Ramos (cell line): ENCODE data around the gene NHLRC4.

Experiments
- in situ Hi-C: fragments of 300-500 bp; cut with MboI; formaldehyde crosslinking; loops from one replicate; pipeline ENCODE4 v1.14.3; 2022; ENCODE audit warnings: low sequenced_read_pairs; ENCODE audit not compliant: unreplicated experiment

The NHLRC4 gene

DNA sequence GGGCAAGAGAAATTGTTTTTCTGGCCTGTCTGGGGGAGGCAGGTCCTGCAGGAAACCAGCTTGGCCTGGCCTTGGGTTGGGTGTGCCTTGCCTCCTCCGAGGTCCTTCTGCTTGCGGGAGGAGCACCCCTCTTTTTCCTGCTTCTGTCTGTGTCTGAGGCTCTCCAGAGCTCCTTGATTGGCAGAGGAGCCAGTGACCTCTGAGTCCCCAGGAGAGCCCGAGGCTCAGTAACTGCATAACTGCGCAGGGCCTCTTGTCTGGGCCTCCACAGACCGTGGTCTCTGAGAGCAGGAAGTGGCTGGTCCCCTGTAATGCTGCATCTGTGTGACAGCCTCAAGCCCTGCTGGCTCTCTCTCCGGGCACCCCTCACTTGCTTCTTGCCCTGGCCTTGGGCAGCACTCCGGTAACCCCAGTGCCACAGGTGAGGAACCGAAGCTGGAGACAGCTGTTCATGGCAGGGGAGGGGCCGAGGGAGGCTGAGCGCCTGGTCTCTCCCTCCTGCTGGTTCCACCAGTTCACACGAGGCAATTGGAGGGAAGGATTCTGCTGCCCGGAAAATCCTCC lies 37.7 kb upstream of the NHLRC4 start:
- in situ Hi-C loops = no loop called here

DNA sequence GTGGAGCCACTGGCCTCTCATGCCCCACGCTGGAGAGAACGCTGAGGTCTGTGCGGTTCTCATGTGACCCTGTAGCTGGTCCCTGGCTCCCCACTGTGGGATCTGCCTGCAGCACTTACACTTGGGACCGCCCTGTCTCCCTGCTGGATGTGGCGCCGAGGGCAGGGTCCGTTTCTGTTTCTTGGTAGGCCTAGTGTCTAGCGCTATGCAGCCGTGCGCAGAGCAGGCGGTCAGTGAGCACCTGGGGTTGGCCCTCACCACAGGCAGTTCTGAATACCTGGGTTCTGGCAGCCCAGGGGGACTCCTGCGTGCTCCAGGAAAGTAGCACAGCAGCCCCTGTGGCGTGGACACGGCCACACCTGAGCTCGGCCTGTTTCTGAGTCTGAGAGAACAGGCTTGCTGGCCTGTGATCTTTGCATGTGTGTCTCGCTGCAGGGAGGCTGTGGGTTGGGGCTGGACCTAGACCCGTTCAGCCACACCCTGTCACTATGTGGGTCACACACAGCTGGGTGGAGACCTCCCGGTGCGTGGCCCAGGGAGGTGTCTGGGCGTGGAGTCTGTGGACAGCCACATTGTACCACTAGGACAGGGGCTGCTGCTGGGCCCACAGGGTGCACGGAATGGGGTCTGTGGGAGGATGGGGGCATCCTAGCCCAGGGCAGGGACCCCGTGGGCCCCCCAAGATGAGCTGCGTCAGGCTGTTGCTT lies 36.5 kb upstream of the NHLRC4 start:
- in situ Hi-C loops = no loop called here

DNA sequence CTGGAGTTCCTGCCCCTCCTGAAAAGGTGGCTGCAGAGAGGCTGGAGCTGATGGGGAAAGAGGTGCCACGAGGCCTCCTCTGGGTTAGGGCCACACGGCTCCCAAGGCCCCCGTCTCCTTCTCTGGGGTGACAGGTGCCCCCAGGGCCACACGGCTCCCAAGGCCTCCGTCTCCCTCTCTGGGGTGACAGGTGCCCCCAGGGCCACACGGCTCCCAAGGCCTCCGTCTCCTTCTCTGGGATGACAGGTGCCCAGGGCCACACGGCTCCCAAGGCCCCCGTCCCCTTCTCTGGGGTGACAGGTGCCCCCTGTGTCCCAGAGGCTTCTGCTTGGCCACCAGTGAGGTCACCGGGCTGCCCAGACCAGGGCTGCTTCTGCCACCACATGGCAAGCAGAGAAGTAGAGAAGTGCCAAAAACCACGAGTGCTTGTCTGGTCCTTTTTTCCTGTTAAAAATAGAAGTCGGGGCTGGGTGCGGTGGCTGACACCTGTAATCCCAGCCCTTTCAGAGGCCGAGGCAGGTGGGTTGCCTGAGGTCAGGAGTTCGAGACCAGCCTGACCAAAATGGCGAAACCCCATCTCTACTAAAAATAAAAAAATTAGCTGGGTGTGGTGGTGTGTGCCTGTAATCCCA lies 35.2 kb upstream of the NHLRC4 start:
- in situ Hi-C loops = no loop called here

DNA sequence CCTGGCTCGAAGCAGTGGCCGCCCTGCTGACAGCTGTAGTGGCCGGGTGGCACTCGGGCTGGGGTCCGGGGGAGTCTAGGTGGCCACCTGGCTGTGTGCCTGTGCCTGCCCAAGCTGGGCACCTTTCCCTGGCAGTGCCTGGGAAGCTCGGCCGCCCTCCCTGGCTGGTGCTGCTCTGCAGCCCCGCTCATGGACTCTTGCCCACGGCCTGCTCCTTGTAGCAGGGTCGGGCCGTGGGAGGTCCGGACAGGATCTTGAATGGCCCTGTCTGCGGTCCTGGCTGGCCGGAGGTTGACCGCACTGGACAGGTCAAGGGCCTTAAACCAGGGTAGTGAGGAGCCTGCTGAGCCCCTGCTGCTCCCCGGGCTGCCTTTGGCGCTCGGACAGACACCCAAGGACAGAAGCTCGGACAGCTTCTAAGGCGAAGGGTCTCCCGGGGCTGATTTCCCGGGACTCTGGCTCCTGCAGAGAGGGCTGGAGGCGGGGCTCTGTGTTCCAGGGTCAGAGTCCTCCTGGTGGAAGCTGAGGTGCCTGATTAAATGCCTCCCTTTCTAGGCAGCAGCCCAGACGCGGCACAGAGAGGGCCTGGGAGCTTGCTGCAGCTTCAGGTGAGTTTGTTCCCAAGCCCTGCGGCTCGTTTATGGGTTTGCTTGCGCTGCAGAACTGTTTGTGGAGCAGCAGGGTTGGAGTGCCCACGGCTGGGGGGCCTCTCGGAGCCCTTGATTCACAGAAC lies 33.2 kb upstream of the NHLRC4 start:
- in situ Hi-C loops = no loop called here

DNA sequence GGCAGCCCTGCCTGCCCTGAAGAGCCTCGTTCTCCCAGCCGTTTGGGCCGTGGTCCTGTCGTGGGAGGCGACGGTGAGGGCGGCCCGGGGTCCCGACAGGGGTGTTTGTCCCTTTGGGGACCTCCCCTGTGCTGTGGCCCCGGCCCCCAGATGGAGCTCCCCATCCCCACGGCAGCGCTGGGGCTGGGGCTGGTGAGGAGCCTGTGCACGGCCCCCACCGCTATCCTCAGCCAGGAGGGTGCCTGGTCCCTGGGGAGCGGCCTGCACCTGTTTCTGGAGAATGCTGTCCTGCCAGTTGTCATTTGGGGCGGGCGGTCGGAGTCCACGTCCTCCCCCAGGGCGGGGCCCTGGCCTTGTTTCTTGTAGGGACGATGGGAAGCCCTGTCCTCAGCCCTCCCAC lies 32.7 kb upstream of the NHLRC4 start:
- in situ Hi-C loops = no loop called here

DNA sequence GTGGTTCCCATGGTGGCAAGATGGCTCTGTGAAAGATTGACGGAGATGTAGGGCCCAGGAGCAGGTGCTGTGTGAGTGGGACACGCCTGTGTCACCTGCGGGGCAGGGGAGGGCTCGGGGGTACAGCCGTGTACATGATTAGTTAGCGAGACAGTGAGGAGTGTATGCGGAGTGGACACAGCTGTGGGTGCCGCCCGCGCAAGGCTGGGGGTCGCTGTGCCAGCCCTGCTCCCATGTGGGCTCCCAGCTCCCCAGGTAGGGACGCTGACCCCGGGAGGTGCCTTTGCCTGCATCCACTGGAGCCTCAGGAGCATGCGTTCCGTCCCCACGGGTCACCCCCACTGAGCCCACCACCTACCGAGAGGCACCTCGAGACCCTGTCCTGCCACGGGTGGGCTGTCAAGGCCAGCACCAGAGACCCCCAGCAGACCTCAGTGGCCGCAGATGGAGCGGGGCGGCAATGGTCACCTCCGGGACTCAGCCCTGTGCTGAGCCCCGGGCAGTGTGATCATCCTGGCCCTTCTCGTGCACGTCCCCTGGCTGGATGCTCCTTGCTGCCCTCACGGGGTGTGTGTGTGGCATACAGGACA lies 31.9 kb upstream of the NHLRC4 start:
- in situ Hi-C loops = no loop called here

DNA sequence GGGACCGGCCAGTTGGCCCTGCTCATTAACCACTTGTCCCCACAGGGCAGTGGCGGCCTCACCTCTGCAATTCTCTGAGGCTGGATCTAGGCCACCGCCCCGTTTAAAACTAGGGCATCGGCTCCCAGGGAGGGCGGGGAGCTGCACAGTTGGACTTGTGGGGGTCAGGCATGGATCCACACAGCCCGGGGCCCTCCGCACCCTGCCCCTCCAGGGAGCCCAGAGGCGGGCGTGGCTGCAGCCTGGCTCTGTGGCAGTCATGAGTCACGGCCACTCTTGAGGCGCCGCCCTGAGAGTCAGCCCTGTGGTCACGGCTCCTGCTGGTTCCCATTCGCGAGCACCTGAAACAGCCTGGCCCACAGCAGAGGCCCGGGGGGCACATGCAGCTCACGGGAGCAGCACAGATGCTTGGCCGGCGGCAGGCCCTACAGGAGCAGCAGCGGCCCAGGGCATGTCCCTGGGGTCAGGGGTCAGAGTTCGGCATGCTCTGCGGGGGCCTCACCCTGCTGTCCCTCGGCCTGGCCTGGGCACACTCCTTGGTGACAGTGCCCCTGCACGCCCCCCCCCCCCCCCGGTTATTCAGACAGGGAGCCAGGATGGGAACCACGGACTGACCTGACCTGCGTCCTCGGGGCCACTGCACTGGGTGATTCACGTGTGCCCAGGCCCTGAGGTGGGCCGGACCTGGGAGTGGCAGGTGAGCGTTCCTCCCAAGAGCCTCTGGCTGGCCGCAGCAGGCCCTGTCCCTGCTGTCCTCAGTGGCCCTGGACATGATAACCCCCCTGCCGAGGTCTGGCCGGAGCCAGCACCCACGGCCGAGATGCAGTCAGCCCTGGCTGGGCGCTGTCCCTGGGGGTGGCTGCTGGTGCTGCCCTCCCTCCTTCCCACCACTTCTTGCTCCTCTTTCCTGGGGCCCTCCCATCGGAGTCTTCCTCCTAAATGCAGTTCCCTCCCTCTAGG lies 31.1 kb upstream of the NHLRC4 start:
- in situ Hi-C loops = no loop called here

DNA sequence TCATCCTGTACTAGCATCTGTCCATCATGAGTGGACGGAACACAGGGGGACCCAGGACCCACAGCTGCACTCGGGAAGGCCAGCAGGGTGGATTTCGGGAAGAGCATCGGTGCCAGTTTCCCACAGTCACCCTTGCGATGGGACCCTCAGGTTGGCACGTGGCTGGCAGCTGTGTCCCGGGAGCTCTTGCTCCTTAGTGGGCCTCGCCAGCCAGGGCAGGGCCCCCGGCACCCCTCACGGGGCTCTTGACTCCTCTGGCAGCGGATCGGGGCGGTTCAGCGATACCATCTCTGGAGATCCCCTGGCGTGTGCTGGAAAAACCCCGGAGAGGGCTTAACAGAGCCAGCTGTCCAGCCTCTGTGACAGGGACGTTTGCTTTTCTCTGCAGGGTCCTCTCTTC lies 30.1 kb upstream of the NHLRC4 start:
- in situ Hi-C loops = no loop called here

DNA sequence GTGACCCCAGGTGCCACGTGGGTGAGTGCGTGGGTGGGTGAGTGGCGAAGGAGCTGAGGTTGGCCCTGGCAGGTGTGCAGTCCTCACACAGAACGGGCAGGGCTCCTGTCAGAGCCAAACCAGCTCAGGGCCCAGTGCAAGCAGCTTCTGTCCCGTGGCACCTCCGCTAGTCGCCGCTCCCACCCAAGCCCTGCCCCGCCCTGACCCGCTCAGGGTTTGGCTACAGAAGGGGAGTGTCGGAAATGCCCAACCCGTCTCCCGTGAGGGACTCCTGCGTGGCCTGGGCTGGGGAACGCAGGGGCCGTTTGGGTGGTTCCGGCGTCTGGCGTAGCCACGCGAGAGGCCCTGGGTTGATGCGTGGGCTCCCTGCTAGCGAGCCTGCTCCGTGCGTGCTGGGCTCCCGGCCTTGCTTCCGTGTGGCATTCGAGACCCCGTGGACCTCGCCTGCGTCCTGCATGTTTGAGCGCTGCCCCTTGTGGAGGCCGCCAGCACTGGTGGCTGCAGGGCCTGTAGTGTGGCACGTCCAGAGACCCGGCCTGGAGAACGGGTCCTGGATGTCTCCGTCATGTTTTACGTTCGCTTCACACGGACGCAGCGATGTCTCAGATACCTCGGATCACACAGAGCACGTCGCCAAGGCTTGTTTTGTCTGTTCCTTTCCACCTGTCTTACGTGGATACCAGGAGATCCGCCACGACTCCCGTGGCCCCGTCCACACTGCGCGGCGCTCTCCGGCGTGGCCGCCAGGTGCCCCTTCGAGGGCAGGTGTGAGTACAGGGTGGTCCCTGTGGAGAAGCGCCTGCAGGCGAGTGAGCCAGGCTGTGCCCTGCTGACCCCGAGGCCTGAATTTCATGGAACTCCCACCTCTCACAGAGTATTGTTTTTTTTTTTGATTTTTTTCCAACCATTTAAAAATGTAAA lies 29.1 kb upstream of the NHLRC4 start:
- in situ Hi-C loops = no loop called here

DNA sequence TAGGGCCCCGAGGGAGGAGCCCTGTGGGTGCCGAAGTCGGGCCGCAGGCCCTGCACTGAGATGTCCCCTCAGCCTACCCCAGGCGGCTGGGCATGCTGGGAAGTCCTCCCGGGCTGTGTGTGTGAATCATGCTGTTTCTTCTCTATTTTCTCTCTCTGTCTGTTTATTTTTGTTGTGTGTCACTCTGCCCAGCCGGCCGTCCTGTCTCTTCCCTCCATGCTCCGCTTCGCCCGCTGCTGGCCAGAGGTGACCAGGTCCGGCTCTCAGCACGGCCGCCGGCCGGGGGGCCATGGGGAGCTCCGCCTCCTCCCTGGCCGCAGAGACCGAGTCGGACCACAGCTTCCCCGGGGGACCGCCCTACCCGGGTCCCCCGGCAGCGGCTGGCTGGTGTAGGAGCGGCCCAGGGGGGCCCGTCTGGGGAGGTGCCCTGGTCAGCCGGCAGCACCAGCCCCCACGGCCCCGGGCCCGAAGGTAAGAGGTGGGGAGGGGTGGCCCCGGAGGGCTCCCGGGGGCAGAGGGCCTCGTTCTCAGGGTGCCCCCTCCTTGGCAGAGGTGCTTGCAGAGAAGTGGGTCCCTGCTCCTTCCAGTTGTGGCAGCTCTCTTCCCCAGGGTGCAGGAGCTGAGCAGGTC lies 26.8 kb upstream of the NHLRC4 start:
- in situ Hi-C loops = no loop called here

DNA sequence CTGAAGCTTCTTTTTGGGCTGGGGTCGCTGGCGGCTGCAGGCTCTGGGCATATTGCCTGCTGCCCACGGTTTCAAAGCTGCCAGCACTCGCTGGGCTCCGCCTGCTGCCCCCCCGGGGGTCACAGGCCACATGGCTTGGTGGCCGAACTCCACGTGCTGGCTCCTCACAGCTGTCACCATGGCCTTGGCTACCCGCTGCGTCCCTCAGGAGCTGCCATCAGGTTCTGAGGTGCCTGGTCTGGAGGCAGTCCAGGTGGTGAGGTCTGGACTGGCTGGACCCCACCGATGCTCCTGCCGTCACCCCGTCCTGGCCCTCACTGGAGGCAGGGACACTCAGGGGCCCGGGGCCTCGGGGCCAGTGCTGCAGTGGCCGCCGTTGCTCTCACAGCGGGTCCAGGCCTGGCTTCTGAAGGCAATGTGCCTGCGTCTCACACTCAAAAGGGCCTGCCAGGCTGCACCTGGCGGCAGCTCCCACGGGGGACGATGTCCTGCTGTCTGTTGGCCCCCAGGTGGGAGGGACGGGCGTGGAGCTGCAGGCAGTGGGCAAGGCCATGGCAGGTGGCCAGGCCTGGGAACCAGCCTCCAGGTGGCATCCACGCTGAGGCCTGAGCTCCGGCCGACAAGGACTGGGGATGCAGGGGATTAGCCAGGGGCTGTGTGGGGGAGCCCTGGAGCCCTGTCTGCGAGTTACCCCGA lies 26.0 kb upstream of the NHLRC4 start:
- in situ Hi-C loops = no loop called here

DNA sequence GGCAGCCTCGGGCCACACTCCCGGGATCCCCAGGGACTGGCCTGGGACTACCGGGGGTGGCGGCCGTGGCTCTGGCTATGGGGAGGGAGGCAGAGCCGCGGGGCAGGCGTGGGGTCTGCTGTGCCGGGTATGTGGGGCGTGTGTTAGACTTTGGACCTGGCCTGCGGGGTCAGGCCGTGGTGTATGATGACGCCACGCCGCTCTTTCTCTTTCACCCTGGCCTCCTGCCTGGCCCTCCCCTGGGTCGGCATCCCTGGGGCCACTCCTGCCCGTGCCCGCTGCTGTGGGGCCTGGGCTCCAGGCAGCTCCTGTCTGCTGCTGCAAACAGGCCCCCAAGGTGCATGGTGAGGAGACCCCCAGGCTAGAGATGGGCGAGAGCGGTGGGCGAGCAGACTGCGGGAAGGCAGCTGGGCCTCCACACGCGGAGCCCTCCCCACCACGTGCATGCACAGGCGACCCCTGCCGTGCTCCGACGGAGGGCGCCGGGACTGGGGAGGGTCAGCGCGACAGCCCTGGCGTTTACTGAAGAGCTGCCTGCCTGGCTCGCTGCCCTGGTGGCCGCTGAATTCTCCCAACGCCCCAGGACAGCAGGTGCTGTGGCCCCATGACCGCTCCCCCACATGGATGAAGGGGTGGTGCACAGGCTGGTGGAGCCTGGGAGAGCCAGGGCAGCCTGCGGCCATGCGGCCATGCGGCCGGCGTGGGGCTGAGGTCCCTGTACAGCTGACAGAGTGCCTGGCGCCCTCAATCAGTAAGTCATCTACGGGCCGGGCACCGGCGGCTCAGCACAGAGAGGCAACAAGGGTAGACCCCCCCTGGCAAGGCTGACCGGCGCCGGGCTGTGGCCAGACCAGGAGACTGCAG lies 23.3 kb upstream of the NHLRC4 start:
- in situ Hi-C loops = no loop called here

DNA sequence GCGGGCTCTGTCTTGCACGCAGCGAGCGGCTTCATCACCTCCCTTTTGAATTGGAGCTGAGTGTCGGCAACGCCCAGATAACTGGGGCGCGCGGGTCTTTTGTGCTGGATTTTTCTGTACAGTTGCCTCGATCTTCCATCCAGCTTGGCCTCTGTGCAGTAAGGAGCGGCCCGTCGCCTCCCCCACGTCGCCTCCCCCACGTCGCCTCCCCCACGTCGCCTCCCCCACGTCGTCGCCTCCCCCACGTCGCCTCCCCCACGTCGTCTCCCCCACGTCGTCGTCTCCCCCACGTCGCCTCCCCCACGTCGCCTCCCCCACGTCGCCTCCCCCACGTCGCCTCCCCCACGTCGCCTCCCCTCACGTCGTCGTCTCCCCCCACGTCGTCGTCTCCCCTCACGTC lies 22.3 kb upstream of the NHLRC4 start:
- in situ Hi-C loops = no loop called here

DNA sequence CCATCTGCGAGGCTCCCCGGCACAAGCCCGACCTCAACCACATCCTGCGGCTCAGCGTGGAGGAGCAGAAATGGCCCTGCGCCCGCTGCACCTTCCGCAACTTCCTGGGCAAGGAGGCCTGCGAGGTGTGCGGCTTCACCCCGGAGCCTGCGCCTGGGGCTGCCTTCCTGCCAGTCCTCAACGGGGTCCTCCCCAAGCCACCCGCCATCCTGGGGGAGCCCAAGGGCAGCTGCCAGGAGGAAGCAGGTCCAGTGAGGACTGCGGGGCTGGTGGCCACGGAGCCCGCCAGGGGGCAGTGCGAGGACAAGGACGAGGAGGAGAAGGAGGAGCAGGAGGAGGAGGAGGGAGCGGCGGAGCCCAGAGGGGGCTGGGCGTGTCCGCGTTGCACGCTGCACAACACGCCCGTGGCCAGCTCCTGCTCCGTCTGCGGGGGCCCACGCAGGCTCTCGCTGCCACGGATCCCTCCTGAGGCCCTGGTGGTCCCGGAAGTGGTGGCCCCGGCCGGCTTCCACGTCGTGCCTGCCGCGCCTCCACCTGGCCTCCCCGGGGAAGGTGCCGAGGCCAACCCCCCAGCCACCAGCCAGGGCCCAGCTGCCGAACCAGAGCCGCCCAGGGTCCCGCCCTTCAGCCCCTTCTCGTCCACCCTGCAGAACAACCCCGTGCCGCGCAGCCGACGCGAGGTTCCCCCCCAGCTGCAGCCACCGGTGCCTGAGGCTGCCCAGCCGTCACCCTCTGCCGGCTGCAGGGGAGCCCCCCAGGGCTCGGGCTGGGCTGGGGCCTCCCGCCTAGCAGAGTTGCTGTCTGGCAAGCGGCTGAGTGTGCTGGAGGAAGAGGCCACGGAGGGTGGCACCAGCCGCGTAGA lies 19.7 kb upstream of the NHLRC4 start:
- in situ Hi-C loops = no loop called here

DNA sequence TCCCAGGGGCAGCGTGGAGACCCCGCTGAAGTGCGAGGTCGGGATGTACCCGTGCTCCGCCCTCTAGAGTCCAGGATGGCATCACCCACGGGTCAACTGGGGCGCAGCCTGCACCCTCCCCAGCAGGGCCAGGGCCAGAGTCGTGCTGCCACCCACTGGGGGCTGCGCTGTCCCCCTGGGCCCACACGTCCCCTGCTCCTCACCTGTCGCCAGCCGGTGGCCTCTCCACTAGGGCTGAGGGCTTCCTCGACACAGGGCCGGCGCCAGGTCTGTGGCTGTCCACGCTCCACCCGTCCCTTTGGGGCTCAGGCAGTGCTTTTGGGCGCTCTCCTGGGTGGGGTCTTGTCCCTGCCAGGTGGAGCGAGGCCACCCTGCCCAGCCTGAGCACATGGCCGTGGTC lies 18.2 kb upstream of the NHLRC4 start:
- in situ Hi-C loops = no loop called here
